Effector CD8-positive, alpha-beta T cell (primary cell): ENCODE results near the gene MRPL4.
A peak's percentile ranks its signal among the peaks of the same experiment; 100 is the strongest.
"Not testable (repeated sequence)": the region's sequence is repeated elsewhere in the genome, so short reads cannot be mapped to it uniquely, and the experiment has no call there.

Experiments
- DNase-seq: peaks from one replicate; lab custom pipeline; 2025; lab: John Stamatoyannopoulos, UW

MRPL4 gene

DNA sequence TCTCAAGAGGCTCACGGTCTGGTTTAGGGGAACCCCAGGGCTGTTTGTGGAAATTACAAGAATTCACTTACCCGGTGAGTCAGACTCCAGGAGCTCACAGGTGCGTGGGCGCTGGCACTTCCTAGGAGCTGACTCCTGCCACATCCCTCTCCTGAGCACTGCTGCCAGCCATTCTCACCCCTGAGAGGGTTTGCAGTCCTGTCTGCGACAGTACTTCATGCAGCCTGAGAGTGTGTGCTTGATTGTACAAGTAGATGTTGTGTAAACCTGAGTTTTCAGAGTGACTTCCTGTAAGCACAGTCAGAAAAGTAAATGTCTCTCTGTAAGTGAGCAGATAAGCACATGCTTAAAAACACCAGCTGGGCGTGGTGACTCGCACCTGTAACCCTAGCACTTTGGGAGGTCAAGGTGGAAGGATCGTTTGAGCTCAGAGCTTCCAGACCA, 8.1 kb downstream of the MRPL4 start:
- no peak for DNase-seq

DNA sequence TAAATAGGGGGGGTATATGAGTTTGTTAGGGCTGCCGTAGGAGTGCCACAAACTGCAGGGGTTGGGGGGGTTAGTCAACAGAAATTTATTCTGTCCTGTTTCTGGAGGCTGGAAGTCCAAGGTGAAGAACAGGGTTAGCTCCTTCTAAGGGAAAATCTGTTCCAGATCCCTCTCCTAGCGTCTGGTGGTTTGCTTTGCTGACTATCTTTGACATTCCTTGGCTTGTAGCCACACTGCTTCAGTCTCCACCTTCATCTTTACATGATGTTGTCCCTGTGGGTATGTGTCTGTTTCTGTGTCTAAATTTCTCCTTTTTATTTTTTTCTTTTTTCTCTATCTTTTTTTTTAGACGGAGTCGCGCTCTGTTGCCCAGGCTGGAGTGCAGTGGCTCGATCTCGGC, 10.8 kb downstream of the MRPL4 start:
- no peak for DNase-seq

DNA sequence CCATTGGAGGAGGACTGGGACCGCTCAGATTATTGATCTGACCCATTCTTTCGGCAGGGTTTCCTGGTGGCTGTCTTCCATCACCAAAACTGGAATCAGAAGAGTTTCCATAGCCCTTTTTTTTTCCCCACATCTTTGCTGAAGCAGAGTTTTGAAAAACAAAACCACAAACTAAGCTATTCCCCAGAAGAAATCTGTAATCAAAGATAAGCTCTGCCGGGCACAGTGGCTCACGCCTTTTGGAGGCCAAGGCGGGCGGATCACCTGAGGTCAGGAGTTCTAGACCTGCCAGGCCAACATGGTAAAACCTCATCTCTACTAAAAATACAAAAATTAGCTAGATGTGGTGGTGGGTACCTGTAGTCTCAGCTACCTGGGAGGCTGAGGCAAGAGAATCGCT, 14.7 kb downstream of the MRPL4 start:
- no peak for DNase-seq

DNA sequence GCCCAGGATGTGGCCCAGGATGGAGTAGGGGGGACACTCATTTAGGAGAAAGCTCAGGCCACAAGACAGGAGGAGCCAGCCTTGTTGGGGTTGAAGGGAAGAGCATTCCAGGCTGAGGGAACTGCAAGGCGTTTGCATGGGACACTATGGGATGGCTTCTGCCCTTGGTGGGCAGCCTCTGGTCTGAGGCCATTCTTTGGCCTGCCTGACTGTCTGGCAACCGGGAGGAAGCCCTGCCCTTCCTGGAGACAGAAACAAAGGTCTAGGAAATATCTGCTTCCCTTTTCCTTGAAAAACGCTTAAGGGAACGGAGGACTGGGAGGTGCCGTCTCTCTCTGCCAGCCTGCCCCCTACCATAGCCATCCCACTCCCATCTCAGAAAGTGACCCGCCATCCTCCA, 16.1 kb downstream of the MRPL4 start:
- no peak for DNase-seq

- peak; percentile 80 for DNase-seq
Observed at GRCh38 chr19:10269333-10270179, 17.5 kb downstream of the MRPL4 start.

- DNase-seq: peak; percentile 22
Observed at GRCh38 chr19:10270180-10270615, 18.2 kb downstream of the MRPL4 start.

DNA sequence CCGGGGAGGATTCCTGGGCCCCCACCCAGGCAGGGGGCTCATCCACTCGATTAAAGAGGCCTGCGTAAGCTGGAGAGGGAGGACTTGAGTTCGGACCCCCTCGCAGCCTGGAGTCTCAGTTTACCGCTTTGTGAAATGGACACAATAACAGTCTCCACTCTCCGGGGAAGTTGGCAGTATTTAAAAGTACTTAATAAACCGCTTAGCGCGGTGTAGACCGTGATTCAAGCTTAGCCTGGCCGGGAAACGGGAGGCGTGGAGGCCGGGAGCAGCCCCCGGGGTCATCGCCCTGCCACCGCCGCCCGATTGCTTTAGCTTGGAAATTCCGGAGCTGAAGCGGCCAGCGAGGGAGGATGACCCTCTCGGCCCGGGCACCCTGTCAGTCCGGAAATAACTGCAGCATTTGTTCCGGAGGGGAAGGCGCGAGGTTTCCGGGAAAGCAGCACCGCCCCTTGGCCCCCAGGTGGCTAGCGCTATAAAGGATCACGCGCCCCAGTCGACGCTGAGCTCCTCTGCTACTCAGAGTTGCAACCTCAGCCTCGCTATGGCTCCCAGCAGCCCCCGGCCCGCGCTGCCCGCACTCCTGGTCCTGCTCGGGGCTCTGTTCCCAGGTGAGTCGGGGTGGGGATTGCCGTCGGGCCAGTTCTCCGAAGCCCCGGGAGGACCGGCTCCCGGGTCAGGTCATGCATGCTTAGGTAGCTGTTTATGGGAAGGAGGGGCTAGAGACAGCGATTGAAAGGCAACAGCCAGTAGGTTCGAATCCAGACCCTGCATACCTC, 18.8 kb downstream of the MRPL4 start, which contains the start of gene ICAM1:
ICAM1 (plus strand) TSS at position 505 of the 779 bp plus-strand sequence; CDS start at position 545, 40 bp downstream.
- peak; percentile 45 for DNase-seq

DNA sequence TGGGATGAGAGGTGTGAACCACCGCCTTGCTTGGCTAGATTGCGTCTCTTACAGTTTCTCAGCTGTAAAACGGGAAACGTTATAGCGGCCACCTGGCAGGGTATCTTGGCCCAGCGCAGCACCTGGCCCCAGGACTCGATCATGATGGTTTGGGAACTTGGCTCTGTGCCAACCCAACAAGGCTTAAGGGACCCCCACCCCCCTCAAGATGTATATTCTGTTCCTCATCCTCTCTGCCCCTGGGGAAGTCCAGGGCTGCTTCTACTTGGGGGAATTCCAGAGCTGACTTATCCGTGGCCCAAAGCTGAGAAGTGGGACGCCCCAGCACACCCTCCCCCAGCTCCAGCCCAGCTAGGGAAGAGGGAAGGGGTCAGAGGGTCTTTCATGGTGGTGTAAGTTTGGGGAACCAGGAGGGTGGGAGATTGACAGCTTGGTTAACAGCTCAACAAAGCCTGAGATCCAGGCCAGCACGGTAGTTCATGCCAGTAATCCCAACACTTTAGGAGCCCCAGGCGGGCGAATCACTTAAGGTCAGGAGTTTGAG, 19.6 kb downstream of the MRPL4 start:
- peak; percentile 27 for DNase-seq

- no peak for DNase-seq
Observed at GRCh38 chr19:10274589-10274988, 22.6 kb downstream of the MRPL4 start.

DNA sequence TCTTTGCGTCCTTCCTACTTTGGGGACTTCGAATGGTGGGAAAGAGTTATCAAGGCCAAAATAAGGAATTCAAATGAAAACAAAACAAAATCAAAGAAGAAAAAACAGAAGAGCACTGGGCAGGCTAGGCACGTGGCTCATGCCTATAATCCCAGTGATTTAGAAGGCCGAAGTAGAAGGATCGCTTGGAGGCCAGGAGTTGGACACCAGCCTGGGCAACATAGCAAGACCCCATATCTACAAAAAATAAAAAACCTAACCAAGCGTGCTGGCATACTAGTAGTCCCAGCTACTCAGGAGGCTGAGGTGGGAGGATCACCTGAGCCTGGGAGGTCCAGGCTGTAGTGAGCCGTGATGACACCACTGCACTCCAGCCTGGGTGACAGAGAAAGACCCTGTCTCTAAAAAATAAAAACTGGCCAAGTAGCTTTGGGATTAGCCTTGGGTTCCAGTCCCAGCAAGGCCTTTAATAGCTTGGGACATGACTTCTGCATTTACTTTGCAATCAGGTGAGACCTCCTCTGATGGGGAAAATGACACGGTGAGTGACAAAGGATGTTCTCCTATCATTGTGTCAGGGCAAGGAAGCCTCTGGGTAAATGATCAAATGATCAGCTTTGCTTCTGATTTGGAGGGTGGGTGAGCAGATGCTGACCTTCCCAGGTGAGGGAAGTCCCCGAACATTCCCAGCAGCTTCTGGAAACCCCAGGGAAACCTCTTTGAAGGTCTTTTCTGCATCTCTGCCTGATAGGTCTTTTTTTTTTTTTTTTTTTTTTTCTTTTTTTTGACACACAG, 26.0 kb downstream of the MRPL4 start:
- no peak for DNase-seq

GRCh38 chr19:10278935-10279334, 26.9 kb downstream of the MRPL4 start:
- DNase-seq: no peak

DNA sequence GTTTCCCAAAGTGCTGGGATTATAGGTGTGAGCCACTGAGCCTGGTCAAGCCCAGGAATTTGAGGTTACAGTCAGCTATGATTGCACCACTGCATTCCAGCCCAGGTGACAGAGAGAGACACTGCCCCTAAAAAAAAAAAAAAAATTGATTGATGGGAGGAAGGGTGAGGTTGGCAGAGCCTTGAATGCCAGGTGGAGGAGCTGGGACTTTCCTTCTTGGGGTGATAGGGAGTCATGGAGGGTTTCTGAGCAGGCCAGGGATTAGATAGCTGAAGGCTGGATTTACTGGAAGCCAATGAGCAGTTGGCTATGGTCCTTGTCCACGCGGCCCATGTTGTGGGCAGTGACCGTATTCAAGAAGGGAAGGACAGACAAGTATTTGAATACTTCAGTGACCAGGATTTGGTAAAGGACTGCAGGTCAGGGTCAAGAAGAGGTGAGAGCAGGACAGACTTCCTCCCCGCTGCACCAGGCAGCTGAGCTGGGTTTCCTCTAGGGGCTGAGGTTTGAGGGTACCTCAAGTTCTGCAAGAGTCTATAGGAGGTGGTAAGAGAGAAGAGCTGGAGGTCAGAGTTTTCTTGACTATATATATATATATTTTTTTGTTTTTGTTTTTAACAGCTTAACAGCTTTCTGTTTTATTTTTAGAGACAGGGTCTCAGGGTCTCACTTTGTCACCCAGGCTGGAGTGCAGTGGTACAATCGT, 27.9 kb downstream of the MRPL4 start:
- no peak for DNase-seq

DNA sequence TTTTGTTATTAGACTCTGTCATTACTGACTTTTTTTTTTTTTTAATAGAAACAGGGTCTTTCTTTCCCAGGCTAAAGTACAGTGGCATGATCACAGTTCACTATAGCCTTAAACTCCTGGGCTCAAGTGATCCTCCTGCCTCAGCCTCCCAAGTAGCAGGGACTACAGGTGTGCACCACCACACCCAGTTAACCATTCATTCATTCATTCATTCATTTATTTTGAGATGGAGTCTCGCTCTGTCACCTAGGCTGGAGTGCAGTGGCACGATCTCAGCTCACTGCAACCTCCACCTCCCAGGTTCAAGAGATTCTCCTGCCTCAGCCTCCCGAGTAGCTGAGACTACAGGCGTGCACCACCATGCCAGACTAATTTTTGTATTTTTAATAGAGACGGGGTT, 30.0 kb downstream of the MRPL4 start:
- not testable (repeated sequence) for DNase-seq

DNA sequence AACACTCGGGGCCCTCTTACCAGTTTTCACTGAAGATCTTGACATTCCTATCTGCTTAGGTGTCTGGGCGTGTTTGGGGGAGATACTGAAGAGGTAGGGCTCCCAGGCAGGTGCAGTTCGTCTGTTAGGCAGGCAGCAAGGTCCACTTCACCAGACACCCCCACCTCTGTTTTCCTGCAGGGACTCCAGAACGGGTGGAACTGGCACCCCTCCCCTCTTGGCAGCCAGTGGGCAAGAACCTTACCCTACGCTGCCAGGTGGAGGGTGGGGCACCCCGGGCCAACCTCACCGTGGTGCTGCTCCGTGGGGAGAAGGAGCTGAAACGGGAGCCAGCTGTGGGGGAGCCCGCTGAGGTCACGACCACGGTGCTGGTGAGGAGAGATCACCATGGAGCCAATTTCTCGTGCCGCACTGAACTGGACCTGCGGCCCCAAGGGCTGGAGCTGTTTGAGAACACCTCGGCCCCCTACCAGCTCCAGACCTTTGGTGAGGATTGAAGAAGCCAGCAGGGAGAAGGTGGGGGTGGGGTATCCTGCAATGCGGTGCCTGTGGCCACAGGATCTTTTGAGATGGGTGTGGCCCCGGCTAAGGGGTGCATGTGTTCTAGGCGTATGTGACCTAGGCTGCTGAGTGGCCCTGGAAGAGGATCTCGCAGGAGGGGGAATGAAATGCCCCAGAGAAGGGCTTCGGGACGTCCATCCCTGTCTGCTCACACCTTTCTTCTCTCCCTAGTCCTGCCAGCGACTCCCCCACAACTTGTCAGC, 31.5 kb downstream of the MRPL4 start:
- DNase-seq: no peak

DNA sequence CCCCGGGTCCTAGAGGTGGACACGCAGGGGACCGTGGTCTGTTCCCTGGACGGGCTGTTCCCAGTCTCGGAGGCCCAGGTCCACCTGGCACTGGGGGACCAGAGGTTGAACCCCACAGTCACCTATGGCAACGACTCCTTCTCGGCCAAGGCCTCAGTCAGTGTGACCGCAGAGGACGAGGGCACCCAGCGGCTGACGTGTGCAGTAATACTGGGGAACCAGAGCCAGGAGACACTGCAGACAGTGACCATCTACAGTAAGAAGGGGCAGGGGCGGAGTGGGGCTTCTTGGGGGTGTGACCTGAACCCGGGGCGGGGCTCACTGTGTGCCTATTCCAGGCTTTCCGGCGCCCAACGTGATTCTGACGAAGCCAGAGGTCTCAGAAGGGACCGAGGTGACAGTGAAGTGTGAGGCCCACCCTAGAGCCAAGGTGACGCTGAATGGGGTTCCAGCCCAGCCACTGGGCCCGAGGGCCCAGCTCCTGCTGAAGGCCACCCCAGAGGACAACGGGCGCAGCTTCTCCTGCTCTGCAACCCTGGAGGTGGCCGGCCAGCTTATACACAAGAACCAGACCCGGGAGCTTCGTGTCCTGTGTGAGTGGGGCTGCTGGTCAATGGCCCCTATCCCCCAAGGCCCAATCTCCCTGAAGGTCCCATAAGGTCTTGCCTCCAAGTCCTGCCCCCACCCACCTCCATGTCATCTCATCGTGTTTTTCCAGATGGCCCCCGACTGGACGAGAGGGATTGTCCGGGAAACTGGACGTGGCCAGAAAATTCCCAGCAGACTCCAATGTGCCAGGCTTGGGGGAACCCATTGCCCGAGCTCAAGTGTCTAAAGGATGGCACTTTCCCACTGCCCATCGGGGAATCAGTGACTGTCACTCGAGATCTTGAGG, 32.3 kb downstream of the MRPL4 start:
- DNase-seq: no peak

- DNase-seq: no peak
Observed at GRCh38 chr19:10284960-10285278, 32.9 kb downstream of the MRPL4 start.

- DNase-seq: no peak
Observed at GRCh38 chr19:10285393-10285792, 33.4 kb downstream of the MRPL4 start.

DNA sequence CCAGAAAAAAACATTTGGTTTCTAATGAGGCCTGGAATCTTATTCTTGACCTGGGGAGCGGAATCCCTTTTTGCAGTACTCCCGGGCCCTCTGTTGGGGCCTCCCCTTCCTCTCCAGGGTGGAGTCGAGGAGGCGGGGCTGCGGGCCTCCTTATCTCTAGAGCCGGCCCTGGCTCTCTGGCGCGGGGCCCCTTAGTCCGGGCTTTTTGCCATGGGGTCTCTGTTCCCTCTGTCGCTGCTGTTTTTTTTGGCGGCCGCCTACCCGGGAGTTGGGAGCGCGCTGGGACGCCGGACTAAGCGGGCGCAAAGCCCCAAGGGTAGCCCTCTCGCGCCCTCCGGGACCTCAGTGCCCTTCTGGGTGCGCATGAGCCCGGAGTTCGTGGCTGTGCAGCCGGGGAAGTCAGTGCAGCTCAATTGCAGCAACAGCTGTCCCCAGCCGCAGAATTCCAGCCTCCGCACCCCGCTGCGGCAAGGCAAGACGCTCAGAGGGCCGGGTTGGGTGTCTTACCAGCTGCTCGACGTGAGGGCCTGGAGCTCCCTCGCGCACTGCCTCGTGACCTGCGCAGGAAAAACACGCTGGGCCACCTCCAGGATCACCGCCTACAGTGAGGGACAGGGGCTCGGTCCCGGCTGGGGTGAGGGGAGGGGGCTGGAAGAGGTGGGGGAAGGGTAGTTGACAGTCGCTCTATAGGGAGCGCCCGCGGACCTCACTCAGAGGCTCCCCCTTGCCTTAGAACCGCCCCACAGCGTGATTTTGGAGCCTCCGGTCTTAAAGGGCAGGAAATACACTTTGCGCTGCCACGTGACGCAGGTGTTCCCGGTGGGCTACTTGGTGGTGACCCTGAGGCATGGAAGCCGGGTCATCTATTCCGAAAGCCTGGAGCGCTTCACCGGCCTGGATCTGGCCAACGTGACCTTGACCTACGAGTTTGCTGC, 35.1 kb downstream of the MRPL4 start, which contains the start of gene ICAM4:
ICAM4 (plus strand) TSS at position 153 of the 935 bp plus-strand sequence; CDS start at position 211, 58 bp downstream.
- DNase-seq: no peak
